ENCODE results near the gene DCTN1.

Gene DCTN1

GRCh38 chr2:74418312-74418711 is 38.2 kb upstream of the DCTN1 start:
- no peak for DNase-seq (ENCODE audit: low read depth)
- H3K4me3 ChIP-seq (ENCODE audit: low read length), result no peak overlapping the region
- TF ChIP-seq CTCF (IDR thresholded peaks at IDR 0.05; ENCODE audit: insufficient read depth, low read depth, low read length, missing control alignments), result no peak

GRCh38 chr2:74417763-74418162 is 37.7 kb upstream of the DCTN1 start:
- no peak overlapping the region for H3K4me3 ChIP-seq (ENCODE audit: low read length)
- no peak for DNase-seq (ENCODE audit: low read depth)
- TF ChIP-seq CTCF (IDR thresholded peaks at IDR 0.05; ENCODE audit: insufficient read depth, low read depth, low read length, missing control alignments), result no peak

- DNase-seq (ENCODE audit: low read depth), result no peak
- no peak overlapping the region for H3K4me3 ChIP-seq (ENCODE audit: low read length)
- no peak for TF ChIP-seq CTCF (IDR thresholded peaks at IDR 0.05; ENCODE audit: insufficient read depth, low read depth, low read length, missing control alignments)
These were observed 37.1 kb upstream of the DCTN1 start for GRCh38 chr2:74417197-74417596.

GRCh38 chr2:74416778-74417177 is 36.7 kb upstream of the DCTN1 start:
- H3K4me3 ChIP-seq (ENCODE audit: low read length), result no peak overlapping the region
- TF ChIP-seq CTCF (IDR thresholded peaks at IDR 0.05; ENCODE audit: insufficient read depth, low read depth, low read length, missing control alignments), result no peak

GRCh38 chr2:74415762-74416395 is 35.8 kb upstream of the DCTN1 start:
- no peak for TF ChIP-seq CTCF (IDR thresholded peaks at IDR 0.05; ENCODE audit: insufficient read depth, low read depth, low read length, missing control alignments)
- no peak for DNase-seq (ENCODE audit: low read depth)
- no peak overlapping the region for H3K4me3 ChIP-seq (ENCODE audit: low read length)

More at GRCh38 chr2:74416778-74417177, 36.7 kb upstream of the DCTN1 start:
- DNase-seq (ENCODE audit: low read depth), result no peak

- DNase-seq (ENCODE audit: low read depth), result no peak
- H3K4me3 ChIP-seq (ENCODE audit: low read length), result peak overlapping the region; percentile 22
- no peak for TF ChIP-seq CTCF (IDR thresholded peaks at IDR 0.05; ENCODE audit: insufficient read depth, low read depth, low read length, missing control alignments)
These were observed 35.0 kb upstream of the DCTN1 start for GRCh38 chr2:74414881-74415761.

Measured in epithelial cell of esophagus (primary cell).